K562 (cell line): ENCODE measurements around the gene EHD2. TPM values are rescaled to one million over a fixed set of nuclear protein-coding genes. Genes with fewer than 3 reads are reported as not detected.

Experiments
- XRCC4 ChIP-seq: IDR thresholded peaks from one replicate; pipeline ENCODE4 v1.6.1; 2011; ENCODE audit not compliant: insufficient read depth, insufficient read length; ENCODE audit errors: extremely low read depth
- ZBED1 ChIP-seq: IDR thresholded peaks from 2 replicates; pipeline ENCODE4 v1.6.1; 2014
- ZBTB40 ChIP-seq, 2 experiments: fragments of 450-650 bp in 1 of 2; sonication (generic) in 1 of 2; formaldehyde crosslinking in 1 of 2; IDR thresholded peaks; 2 replicates each; pipeline versions ENCODE4 v1.7.1 to v1.9.0; 2016 to 2022; ENCODE audit warnings: inconsistent platforms in 1 of 2, mild to moderate bottlenecking in 1 of 2, missing genetic modification reagents in 1 of 2
- ZSCAN29 ChIP-seq: fragments of 450-650 bp; IDR thresholded peaks from 2 replicates; pipeline ENCODE4 v1.6.1; 2017
- polyA plus RNA-seq, 8 experiments: library from polyadenylated mRNA; depleted of rRNA in 4 of 8; stranded (reverse) in 5 of 8; unstranded in 3 of 8; fragments of >200 nt; fragmentation: Nextera tagmentation in 2 of 8; fragmentation: Illumina TruSeq in 1 of 8; extraction: Ambion mirVana in 2 of 8; extraction: Trizol in 1 of 8; gene quantifications; 2 replicates each; pipeline versions ENCODE4 v1.2.1 to v1.2.3, GENCODE V29; 2011 to 2014; ENCODE audit warnings: inconsistent platforms in 1 of 8, missing spikeins in 1 of 8
- total RNA-seq, 7 experiments: library from RNA; depleted of rRNA in 6 of 7; stranded (reverse); fragments of >200 nt in 6 of 7; fragmentation: Illumina TruSeq in 2 of 7; extraction: Trizol in 2 of 7; gene quantifications; 2 replicates each; pipeline versions ENCODE4 v1.2.1 to v1.2.3, GENCODE V29; 2011 to 2021; ENCODE audit warnings: low replicate concordance in 1 of 7

Gene EHD2
- total and polyA plus RNA-seq, 9 of the 15 experiments (the other 6 are each of a cell fraction or from before 2014, with no cell fraction given): 1.7 to 32.2 (median 3.0) TPM

DNA sequence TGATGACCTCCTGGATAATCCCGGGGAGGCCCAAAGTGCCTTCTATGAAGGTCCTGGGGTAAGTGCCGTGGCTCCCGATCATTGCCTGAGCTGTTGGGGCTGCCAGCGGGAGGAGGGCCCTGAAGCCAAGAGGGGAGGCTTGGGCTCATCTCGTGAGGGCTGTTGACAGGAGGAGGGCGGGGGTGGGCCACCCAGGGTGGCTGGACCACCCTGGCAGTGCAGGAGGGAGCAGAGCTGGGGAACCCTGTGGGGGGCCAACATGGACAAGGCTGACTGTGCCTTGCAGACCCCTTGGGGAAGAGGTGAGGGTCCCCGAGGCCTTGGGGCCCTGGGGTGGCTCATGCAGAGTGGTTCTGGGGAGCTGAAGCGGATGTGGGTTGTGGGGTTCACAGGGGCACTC is 37.4 kb upstream of the EHD2 start (continued):
- no peak for TF ChIP-seq ZBTB40 (IDR thresholded peaks at IDR 0.05)
- TF ChIP-seq ZBTB40 (CRISPR knock-in tag; IDR thresholded peaks at IDR 0.05): no peak
- TF ChIP-seq ZBED1: no peak
- TF ChIP-seq XRCC4: no peak
- no peak for TF ChIP-seq ZSCAN29
